Measurements from ENCODE around the gene TP73. TPM values are rescaled to one million over a fixed set of nuclear protein-coding genes. Genes with fewer than 3 reads are reported as not detected.

The TP73 gene
- total and polyA plus RNA-seq, 11 donors: 0.01 to 0.53 (median 0.15) TPM; not detected in 6

GRCh38 chr1:3734602-3735001, 82.3 kb downstream of the TP73 start:
- ATAC-seq (no peak), DNase-seq (peak in 1 of 5 donors; percentile 42)
- intact Hi-C loops (cut with DNase I): no loop called here
- Histone ChIP-seq H3K27ac (no peak overlapping the region), H3K4me1 (peaks cover 0 to 23% (median 8%) of the 10 kb centered on the region in 12 donors), H3K9me3 (no peaks in the 10 kb centered on the region), H3K4me3 (no peak overlapping the region), H3K27me3 (peaks cover 0 to 25% (median 2%) of the 10 kb centered on the region in 9 donors), H3K36me3 (peaks cover 0 to 38% (median 30%) of the 10 kb centered on the region in 9 donors)
- TF ChIP-seq POLR2A (IDR thresholded peaks at IDR 0.05) (no peak), CTCF (IDR thresholded peaks at IDR 0.05) (no peak)
- 78 to 93% (median 87%) methylated on average over 16 of the region's 16 CpGs for WGBS, 4 donors

- intact Hi-C loops (cut with DNase I): no loop called here
- Histone ChIP-seq H3K27me3 (peaks cover 0 to 25% (median 0%) of the 10 kb centered on the region in 9 donors), H3K27ac (peak overlapping the region in 4 of 12 donors; percentile 39 to 63 (median 54)), H3K36me3 (peaks cover 0 to 41% (median 33%) of the 10 kb centered on the region in 9 donors), H3K9me3 (no peaks in the 10 kb centered on the region), H3K4me1 (peaks cover 0 to 23% (median 8%) of the 10 kb centered on the region in 12 donors), H3K4me3 (no peak overlapping the region)
- WGBS, 4 donors: 83 to 85% (median 84%) methylated on average over 10 to 12 of the region's 12 CpGs
- TF ChIP-seq CTCF (IDR thresholded peaks at IDR 0.05) (no peak), POLR2A (IDR thresholded peaks at IDR 0.05) (no peak)
- peak in 1 of 4 donors; percentile 27 for ATAC-seq
- peak in 1 of 5 donors; percentile 48 for DNase-seq
These were observed 82.8 kb downstream of the TP73 start for GRCh38 chr1:3735027-3735681.

- H3K27me3 ChIP-seq: peaks cover 0 to 22% (median 0%) of the 10 kb centered on the region in 9 donors
- peak overlapping the region in 4 of 12 donors; percentile 39 to 63 (median 54) for H3K27ac ChIP-seq
- H3K4me1 ChIP-seq: peaks cover 0 to 23% (median 8%) of the 10 kb centered on the region in 12 donors
- no peak overlapping the region for H3K4me3 ChIP-seq
- DNase-seq (peak in 2 of 5 donors; percentile 26 to 49), ATAC-seq (peak in 1 of 4 donors; percentile 12)
- no peaks in the 10 kb centered on the region for H3K9me3 ChIP-seq
- TF ChIP-seq POLR2A (IDR thresholded peaks at IDR 0.05): no peak
- TF ChIP-seq CTCF (IDR thresholded peaks at IDR 0.05): no peak
- WGBS, 4 donors: 73 to 75% (median 74%) methylated on average over 13 of the region's 13 CpGs
- peaks cover 0 to 46% (median 34%) of the 10 kb centered on the region in 9 donors for H3K36me3 ChIP-seq
- intact Hi-C loops (cut with DNase I): no loop called here
These were observed 83.4 kb downstream of the TP73 start for GRCh38 chr1:3735688-3736087.

GRCh38 chr1:3736131-3736561, 83.8 kb downstream of the TP73 start:
- peak in 3 of 5 donors; percentile 40 to 61 (median 56) for DNase-seq
- no peaks in the 10 kb centered on the region for H3K9me3 ChIP-seq
- TF ChIP-seq CTCF (IDR thresholded peaks at IDR 0.05) (no peak), POLR2A (IDR thresholded peaks at IDR 0.05) (no peak)
- H3K4me1 ChIP-seq: peaks cover 0 to 23% (median 8%) of the 10 kb centered on the region in 12 donors
- H3K36me3 ChIP-seq: peaks cover 0 to 49% (median 34%) of the 10 kb centered on the region in 9 donors
- 70 to 86% (median 81%) methylated on average over 11 to 13 of the region's 13 CpGs for WGBS, 4 donors
- no peak overlapping the region for H3K4me3 ChIP-seq
- intact Hi-C loops (cut with DNase I): no loop called here
- peak overlapping the region in 8 of 12 donors; percentile 9 to 63 (median 50) for H3K27ac ChIP-seq
- peak in 2 of 4 donors; percentile 22 to 54 for ATAC-seq
- peaks cover 0 to 17% (median 0%) of the 10 kb centered on the region in 9 donors for H3K27me3 ChIP-seq

All from heart left ventricle (tissue), 16 donors.